AG09319 (cell line): ENCODE data around the gene CSNK1A1L.

Experiments used
- DNase-seq: peaks from one replicate; pipeline ENCODE4 v3.0.0-alpha.2; 2010; ENCODE audit warnings: low read depth; ENCODE audit errors: extremely low read depth
- TF ChIP-seq, protein P1 (sequence below): IDR thresholded peaks from 2 replicates; pipeline ENCODE4 v1.5.1; 2011; ENCODE audit warnings: low read depth, mild to moderate bottlenecking, inconsistent platforms, low read length, moderate library complexity

Gene CSNK1A1L

DNA sequence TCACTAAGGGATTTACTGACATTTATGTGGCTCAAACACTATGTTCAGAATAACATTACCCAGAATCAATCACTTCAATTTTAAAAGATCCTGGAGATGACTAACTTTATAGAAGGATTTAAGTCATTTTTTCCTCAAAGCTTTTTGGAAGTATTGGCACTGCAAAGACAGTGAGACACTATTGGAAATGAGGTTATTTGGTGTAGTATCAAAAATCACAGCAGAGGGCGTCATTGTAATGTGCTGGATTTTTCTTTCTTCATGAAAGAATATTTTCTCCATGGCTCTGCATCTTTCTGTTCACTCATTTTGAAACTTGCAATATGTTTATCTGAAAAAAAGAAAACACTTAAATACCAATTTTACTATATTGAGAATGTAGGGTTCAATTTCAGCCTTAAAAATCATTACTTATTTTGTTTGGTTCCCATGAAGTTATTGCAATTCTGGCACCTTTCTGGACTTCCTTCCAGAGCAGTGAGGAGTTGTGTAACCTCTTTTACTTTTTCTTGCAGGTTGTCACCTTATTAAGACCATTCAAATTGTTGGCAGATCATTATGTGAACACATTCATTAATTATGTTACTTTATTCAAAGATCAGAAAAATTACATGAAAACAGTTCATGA, 3.7 kb upstream of the CSNK1A1L start:
- no peak for DNase-seq
- TF ChIP-seq, protein P1, sequence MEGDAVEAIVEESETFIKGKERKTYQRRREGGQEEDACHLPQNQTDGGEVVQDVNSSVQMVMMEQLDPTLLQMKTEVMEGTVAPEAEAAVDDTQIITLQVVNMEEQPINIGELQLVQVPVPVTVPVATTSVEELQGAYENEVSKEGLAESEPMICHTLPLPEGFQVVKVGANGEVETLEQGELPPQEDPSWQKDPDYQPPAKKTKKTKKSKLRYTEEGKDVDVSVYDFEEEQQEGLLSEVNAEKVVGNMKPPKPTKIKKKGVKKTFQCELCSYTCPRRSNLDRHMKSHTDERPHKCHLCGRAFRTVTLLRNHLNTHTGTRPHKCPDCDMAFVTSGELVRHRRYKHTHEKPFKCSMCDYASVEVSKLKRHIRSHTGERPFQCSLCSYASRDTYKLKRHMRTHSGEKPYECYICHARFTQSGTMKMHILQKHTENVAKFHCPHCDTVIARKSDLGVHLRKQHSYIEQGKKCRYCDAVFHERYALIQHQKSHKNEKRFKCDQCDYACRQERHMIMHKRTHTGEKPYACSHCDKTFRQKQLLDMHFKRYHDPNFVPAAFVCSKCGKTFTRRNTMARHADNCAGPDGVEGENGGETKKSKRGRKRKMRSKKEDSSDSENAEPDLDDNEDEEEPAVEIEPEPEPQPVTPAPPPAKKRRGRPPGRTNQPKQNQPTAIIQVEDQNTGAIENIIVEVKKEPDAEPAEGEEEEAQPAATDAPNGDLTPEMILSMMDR: peak; percentile 61

- TF ChIP-seq, protein P1: no peak
- no peak for DNase-seq
Measured at GRCh38 chr13:37107868-37108267, 2.4 kb upstream of the CSNK1A1L start.

- DNase-seq: no peak
- TF ChIP-seq, protein P1: no peak
Measured at GRCh38 chr13:37107456-37107855, 2.0 kb upstream of the CSNK1A1L start.

- no peak for DNase-seq
- TF ChIP-seq, protein P1: no peak
Measured at GRCh38 chr13:37106642-37107041, 1.2 kb upstream of the CSNK1A1L start.

DNA sequence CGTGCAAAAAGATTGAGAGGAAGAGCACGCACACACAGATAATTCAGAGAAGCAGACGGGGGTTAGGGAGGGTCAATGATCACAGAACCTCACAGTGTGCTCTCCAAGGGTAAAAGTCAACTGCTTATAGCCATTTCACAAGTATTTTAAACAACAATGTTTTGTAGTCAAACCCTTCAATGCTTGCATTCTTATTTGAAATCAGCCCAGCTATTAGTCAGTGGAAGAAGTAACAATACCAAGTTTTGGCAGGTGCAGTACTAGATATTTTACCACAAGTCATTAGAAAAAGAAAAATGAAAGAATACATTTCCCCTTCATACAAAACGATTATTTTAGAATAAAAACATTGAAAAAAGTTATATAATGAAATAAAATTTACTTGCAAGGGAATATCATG, 2.6 kb downstream of the CSNK1A1L start:
- peak; percentile 18 for DNase-seq
- TF ChIP-seq, protein P1: no peak

DNA sequence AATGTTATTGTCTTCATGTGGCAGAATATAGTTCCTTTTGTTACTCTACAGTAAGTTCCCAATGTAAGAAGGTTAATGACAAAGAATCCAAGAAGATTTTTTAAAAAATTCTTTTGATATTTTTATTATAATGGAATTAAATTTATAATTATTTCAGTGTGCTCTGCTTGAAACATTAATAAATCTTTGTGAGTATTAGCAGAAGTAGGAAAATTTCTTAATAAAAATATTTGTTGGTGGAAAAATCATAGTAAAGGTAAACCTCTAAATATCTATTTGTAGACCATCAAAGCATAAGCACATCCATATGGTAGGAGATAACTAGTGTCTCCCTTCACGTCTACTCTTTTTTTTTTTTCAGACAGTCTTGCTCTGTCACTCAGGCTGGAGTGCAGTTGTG, 4.3 kb downstream of the CSNK1A1L start:
- TF ChIP-seq, protein P1: no peak
- DNase-seq: no peak

DNA sequence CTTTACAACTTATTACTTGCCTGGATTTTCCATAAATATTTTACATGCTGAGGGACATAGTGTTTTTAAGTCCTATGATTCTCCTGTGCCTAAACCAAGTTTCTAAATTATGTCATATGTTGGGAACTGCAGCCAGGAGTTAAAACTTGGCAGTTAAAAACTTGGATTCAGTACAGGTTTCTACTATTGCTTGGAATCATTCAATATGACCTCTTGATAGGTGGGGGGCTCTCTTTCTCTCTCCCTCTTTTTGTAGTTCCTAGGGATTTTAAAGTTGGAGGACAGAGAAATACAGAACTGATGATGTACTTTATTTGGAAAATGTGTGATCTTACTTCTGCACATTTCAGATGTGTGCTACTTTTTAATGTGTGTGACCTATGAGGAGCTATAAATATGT, 4.7 kb downstream of the CSNK1A1L start:
- DNase-seq: no peak
- TF ChIP-seq, protein P1: no peak
